ENCODE results near the gene CASKIN2. TPM values are rescaled to one million over a fixed set of nuclear protein-coding genes. Genes with fewer than 3 reads are reported as not detected.

CASKIN2 gene
- total RNA-seq, 1 experiment from 2014 or later, result 37.0 TPM

DNA sequence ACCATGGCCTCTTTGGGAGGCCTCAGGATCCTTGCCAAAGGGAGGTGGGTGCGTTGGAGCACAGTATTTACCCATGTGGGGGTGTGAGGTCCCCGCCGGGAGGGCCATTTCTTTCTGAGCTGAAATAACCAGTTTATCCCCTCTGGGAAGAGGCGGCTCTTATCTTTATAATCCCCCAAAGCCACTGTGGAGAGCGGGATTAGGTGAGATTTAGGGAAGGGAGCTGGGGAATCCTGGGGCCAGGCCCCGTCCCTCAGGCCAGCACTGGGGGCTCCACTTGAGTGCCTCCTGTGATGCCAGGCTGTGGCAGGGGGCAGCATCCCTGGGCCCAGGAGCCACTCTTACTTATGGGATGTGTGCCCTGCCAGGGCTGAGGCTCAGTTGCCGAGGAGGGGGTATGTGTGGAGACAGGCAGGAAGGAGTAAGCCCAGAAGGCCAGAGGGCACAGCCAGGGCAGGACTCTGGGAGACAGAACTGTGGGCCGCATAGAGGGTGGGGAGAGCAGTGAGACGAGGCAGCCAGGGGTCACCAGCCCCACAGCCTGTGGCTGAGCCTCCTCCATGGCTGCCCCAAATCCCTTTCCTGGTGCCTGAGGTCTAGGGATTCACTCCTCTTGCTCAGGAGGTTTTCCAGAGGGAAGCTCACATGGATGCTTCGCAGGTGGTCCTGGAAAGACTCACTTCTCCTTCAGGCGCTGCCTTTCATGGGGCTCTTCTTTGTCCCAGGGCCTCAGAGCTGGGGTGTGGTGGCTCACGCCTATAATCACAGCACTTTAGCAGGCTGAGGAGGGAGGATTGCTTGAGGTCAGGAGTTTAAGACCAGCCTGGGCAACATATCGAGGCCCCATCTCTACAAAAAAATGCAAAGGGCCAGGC is 33.9 kb downstream of the CASKIN2 start:
- no peaks in the 10 kb centered on the region for H4K20me1 ChIP-seq (ENCODE audit: control insufficient read depth, insufficient read depth, insufficient read length)

More for the DNA sequence above, 33.9 kb downstream of the CASKIN2 start:
- Histone ChIP-seq H3K4ac (ENCODE audit: low read depth, low read length) (no peak overlapping the region), H3K9me3 (ENCODE audit: control insufficient read depth, low read depth, low read length) (no peaks in the 10 kb centered on the region), H3K27me3 (ENCODE audit: insufficient read depth, low read length) (no peaks in the 10 kb centered on the region), H4K91ac (ENCODE audit: insufficient read length, low read depth, low read length) (no peak overlapping the region), H4K5ac (ENCODE audit: insufficient read length, low read depth, low read length) (no peak overlapping the region), H2BK12ac (ENCODE audit: insufficient read length, low read depth, low read length) (no peak overlapping the region), H3K4me1 (ENCODE audit: insufficient read depth, low read length) (no peaks in the 10 kb centered on the region), H2BK15ac (ENCODE audit: low read depth, low read length) (no peak overlapping the region), H3K23me2 (ENCODE audit: insufficient read length, low read depth, low read length, poor library complexity, severe bottlenecking) (no peaks in the 10 kb centered on the region), H2BK120ac (ENCODE audit: low read depth, low read length, poor library complexity, severe bottlenecking) (no peak overlapping the region), H3K14ac (ENCODE audit: insufficient read depth, low read length) (no peak overlapping the region; the same call in 1 of the 2 replicates), H2AFZ (ENCODE audit: low read length) (no peak overlapping the region), H2BK5ac (ENCODE audit: insufficient read length, low read length) (no peak overlapping the region), H2BK20ac (ENCODE audit: low read depth, low read length, poor library complexity, severe bottlenecking) (no peak overlapping the region), H3K18ac (ENCODE audit: insufficient read length, low read depth, low read length) (no peak overlapping the region), H4K8ac (replicated peaks; ENCODE audit: insufficient read length, low read depth, low read length) (no peak overlapping the region), H3K9ac (ENCODE audit: extremely low read depth, insufficient read length, low read length) (no peak overlapping the region), H3K56ac (ENCODE audit: insufficient read length, low read depth, low read length) (no peak overlapping the region), H3K23ac (ENCODE audit: insufficient read length, low read depth, low read length) (no peak overlapping the region), H3K79me1 (ENCODE audit: insufficient read depth, low read depth, low read length, poor library complexity, severe bottlenecking) (no peaks in the 10 kb centered on the region), H3K4me2 (ENCODE audit: insufficient read depth, insufficient read length, low read length) (no peak overlapping the region), H3K27ac (ENCODE audit: insufficient read length, low read depth, low read length) (no peak overlapping the region), H3K79me2 (ENCODE audit: insufficient read depth, low read length) (no peaks in the 10 kb centered on the region), H2AK5ac (ENCODE audit: insufficient read length, low read length) (no peak overlapping the region), H3T11ph (ENCODE audit: low read length) (no peak overlapping the region)
- Mint-ChIP-seq H3K36me3 (ENCODE audit: insufficient read depth in 1 of 3, low read depth in 3 of 3) (peaks cover 3 to 11% (median 11%) of the 10 kb centered on the region in 3 experiments; a peak in 3 of 7 replicates), H3K27ac (peak overlapping the region; percentile 83 to 90 (median 89); a peak in 4 of 7 replicates), H3K9me3 (no peaks in the 10 kb centered on the region), H3K4me3 (no peak overlapping the region), H3K4me1 (peaks cover 19 to 30% of the 10 kb centered on the region in 2 experiments), H3K27me3 (ENCODE audit: low read depth) (no peaks in the 10 kb centered on the region)
- DNase-seq, result no peak
- no peak for TF ChIP-seq CTCF (conservative IDR thresholded peaks at IDR 0.05)
- no CpG with 5 or more reads among the region's 13 CpGs for WGBS (ENCODE audit: extremely low coverage, insufficient read length, low lambda C conversion rate)
